ENCODE measurements around the gene CCNB1IP1.

DNA sequence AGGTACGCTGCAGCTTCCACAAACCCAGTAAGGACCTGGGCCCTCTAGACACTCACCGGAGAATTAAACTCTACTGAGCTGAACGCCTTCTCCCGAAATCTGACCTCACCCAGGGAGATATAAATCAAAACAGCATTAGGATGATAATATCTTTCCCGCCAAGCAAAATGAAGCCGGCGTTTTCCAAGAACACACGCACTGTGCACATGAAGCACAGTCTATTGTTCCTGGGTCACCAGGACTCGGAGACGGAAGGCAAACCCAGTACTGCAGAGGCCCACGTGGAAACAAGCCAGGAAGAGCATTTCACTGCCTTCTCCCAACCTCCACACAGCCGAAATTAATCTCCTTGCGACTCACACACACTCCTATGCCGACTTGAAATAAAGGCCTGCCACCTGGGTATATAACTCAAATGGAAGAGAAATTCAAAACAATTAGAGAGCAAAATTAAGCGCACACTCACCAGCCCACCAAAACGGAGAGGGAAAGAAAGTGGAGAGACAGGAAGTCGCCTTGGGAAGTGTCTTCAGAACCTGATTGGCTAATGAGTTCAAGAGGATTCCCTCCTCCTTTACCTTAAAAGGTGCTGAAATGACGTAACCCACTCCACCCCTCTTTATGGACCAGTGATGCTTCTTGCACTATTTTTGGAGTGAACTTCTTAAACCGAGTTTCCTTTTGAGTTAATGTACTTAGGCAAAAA, at the start of gene CCNB1IP1:
- TF ChIP-seq, protein P1, sequence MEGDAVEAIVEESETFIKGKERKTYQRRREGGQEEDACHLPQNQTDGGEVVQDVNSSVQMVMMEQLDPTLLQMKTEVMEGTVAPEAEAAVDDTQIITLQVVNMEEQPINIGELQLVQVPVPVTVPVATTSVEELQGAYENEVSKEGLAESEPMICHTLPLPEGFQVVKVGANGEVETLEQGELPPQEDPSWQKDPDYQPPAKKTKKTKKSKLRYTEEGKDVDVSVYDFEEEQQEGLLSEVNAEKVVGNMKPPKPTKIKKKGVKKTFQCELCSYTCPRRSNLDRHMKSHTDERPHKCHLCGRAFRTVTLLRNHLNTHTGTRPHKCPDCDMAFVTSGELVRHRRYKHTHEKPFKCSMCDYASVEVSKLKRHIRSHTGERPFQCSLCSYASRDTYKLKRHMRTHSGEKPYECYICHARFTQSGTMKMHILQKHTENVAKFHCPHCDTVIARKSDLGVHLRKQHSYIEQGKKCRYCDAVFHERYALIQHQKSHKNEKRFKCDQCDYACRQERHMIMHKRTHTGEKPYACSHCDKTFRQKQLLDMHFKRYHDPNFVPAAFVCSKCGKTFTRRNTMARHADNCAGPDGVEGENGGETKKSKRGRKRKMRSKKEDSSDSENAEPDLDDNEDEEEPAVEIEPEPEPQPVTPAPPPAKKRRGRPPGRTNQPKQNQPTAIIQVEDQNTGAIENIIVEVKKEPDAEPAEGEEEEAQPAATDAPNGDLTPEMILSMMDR (IDR thresholded peaks at IDR 0.05) = no peak
- no peak for TF ChIP-seq POLR2A (IDR thresholded peaks at IDR 0.05)

Measured in testis (tissue), 2 donors.